Measurements from ENCODE around the gene SON.

DNA sequence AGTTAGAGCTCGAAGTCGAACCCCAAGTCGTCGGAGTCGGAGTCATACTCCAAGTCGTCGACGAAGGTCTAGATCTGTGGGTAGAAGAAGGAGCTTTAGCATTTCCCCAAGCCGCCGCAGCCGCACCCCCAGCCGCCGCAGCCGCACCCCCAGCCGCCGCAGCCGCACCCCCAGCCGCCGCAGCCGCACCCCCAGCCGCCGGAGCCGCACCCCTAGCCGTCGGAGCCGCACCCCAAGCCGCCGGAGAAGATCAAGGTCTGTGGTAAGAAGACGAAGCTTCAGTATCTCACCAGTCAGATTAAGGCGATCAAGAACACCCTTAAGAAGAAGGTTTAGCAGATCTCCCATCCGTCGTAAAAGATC lies 12.1 kb downstream of the SON start:
- TF ChIP-seq, protein P1, sequence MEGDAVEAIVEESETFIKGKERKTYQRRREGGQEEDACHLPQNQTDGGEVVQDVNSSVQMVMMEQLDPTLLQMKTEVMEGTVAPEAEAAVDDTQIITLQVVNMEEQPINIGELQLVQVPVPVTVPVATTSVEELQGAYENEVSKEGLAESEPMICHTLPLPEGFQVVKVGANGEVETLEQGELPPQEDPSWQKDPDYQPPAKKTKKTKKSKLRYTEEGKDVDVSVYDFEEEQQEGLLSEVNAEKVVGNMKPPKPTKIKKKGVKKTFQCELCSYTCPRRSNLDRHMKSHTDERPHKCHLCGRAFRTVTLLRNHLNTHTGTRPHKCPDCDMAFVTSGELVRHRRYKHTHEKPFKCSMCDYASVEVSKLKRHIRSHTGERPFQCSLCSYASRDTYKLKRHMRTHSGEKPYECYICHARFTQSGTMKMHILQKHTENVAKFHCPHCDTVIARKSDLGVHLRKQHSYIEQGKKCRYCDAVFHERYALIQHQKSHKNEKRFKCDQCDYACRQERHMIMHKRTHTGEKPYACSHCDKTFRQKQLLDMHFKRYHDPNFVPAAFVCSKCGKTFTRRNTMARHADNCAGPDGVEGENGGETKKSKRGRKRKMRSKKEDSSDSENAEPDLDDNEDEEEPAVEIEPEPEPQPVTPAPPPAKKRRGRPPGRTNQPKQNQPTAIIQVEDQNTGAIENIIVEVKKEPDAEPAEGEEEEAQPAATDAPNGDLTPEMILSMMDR (IDR thresholded peaks at IDR 0.05; ENCODE audit: poor library complexity, severe bottlenecking), result no peak
- TF ChIP-seq TAF1 (IDR thresholded peaks at IDR 0.05; ENCODE audit: low read depth) (no peak), POLR2AphosphoS5 (IDR thresholded peaks at IDR 0.05) (no peak), MXI1 (conservative IDR thresholded peaks at IDR 0.05; ENCODE audit: poor library complexity, severe bottlenecking) (no peak)
- TF ChIP-seq, protein P2, sequence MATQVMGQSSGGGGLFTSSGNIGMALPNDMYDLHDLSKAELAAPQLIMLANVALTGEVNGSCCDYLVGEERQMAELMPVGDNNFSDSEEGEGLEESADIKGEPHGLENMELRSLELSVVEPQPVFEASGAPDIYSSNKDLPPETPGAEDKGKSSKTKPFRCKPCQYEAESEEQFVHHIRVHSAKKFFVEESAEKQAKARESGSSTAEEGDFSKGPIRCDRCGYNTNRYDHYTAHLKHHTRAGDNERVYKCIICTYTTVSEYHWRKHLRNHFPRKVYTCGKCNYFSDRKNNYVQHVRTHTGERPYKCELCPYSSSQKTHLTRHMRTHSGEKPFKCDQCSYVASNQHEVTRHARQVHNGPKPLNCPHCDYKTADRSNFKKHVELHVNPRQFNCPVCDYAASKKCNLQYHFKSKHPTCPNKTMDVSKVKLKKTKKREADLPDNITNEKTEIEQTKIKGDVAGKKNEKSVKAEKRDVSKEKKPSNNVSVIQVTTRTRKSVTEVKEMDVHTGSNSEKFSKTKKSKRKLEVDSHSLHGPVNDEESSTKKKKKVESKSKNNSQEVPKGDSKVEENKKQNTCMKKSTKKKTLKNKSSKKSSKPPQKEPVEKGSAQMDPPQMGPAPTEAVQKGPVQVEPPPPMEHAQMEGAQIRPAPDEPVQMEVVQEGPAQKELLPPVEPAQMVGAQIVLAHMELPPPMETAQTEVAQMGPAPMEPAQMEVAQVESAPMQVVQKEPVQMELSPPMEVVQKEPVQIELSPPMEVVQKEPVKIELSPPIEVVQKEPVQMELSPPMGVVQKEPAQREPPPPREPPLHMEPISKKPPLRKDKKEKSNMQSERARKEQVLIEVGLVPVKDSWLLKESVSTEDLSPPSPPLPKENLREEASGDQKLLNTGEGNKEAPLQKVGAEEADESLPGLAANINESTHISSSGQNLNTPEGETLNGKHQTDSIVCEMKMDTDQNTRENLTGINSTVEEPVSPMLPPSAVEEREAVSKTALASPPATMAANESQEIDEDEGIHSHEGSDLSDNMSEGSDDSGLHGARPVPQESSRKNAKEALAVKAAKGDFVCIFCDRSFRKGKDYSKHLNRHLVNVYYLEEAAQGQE (IDR thresholded peaks at IDR 0.05; ENCODE audit: borderline replicate concordance), result no peak

Data from neural cell (in vitro differentiated cells).